Mononuclear cell (primary cell): ENCODE results near the gene ANAPC2. TPM values are rescaled to one million over a fixed set of nuclear protein-coding genes. Genes with fewer than 3 reads are reported as not detected.

Experiments
- H3K27me3 ChIP-seq: 2 replicates; pipeline ENCODE4 v1.6.0; 2011; ENCODE audit warnings: low read length, control low read depth; ENCODE audit not compliant: insufficient read depth
- H3K4me1 ChIP-seq: 2 replicates; pipeline ENCODE4 v1.5.1; 2011; ENCODE audit warnings: mild to moderate bottlenecking, low read length, control low read depth; ENCODE audit not compliant: insufficient read depth
- H3K4me3 ChIP-seq: 2 replicates; pipeline ENCODE4 v1.5.1; 2011; ENCODE audit warnings: mild to moderate bottlenecking, low read length, moderate library complexity
- H3K9me3 ChIP-seq: 2 replicates; pipeline ENCODE4 v1.5.1; 2011; ENCODE audit warnings: low read depth, mild to moderate bottlenecking, control low read depth, low read length
- total RNA-seq: library from RNA; depleted of rRNA; stranded (reverse); fragments of >200 nt; gene quantifications from one replicate; pipeline ENCODE4 v1.2.3, GENCODE V29; 2012

ANAPC2 gene
- total RNA-seq, 1 donor: 36.7 TPM

DNA sequence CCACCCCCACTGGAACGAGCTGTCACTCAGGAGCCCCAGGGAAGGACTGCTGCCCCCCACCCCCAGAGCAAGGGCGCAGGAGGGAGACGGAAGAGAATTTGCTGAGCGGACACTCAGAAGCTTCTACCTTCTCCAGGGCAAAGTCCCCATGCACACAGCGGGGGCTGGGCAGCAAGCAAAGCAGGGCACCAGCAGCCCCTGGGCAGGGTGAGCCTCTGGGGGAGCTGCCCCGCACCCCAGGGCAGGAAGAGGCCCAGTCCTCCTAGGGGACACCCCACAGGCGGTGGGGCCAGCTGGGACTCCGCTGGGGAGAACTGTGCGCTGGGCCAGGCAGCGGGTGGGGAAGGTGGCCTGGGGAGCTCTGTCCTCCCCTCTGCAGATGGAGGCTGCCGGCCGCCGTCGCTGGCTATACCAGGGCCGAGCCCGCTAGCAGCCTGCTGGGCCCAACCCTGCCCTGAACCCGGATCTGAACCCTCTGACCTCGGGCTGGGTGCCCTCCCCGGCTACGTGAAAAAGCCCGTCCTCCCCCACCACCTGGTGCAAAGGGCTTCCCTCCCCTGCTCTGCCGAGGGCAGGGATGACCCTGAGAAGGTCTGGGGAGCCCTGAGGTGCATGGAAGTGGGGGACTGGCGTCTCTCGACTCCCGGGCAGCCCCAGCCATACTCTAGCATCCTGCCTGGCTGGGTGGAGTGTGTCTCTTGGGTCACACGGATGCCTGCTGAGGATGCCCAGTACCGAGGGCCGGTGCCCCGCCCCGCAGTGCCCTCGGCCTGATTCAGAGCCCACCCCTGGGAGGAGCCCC is 41.7 kb upstream of the ANAPC2 start:
- H3K4me1 ChIP-seq: peaks cover 4% of the 10 kb centered on the region
- no peaks in the 10 kb centered on the region for H3K9me3 ChIP-seq
- no peak overlapping the region for H3K4me3 ChIP-seq
- H3K27me3 ChIP-seq: no peaks in the 10 kb centered on the region

DNA sequence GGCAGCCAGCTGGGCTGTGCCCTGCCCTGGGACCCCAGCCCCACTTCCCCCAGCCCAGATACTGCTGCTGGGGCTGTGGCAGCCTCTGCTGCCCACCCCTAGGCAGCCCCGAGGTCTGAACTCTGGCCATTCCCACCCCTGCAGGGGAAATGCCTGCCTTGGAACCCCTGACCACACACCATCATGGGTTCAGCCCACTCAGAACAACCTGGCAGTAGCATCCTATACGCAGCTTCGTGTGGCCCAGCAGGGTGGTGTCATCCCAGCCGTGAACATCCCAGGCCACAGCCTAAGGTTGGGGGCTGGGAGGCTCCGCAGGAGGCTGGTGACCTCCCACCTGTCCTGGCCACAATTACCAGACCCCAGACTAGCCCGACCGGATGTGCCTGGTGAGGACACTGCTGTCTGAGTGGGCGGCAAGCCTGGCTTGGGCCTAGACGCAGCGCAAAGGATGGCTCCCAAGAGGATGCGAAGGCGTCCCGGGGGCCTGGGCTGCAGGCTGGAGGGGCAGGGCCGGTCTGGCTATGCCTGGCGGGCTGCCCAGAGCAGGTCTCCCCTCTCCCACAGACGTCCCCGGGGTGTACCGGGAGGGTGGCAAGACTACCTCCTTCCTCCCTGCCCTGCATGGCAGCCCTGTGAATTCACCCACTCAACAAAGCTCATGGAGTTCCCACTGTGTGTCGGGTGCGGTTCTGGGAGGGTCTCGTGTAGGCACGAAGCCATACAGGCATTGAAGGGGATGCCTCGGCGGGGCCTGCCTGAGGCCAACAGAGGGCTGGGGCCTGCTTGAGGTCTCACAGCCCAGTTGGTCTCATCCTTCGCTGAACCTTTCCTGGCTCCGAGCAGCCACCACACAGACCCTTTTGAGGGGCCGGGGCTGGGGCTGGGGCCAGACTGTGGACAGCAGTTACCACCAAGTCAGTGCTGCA is 40.9 kb upstream of the ANAPC2 start:
- H3K27me3 ChIP-seq: no peaks in the 10 kb centered on the region
- H3K4me1 ChIP-seq: peaks cover 10% of the 10 kb centered on the region
- H3K9me3 ChIP-seq: no peaks in the 10 kb centered on the region
- no peak overlapping the region for H3K4me3 ChIP-seq

DNA sequence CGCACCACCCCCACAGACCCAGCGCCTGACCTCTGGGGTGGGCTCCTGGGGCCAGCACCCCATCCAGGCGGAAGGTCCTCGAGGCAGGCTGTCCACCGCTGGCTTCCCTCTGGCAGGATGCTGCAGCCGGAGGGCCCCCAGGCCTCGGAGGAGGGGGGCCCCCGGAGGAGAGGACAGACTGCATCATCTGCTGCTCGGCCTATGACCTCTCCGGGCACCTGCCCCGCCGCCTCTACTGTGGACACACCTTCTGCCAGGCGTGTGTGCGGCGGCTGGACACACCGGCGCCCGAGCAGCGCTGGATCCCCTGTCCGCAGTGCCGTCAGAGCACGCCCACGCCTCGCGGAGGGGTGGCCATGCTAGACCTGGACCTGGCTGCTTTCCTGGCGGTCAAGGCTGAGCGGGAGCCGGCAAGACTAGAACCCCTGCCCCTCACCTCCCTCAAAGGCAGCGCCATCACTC is 40.2 kb upstream of the ANAPC2 start:
- Histone ChIP-seq H3K27me3 (no peaks in the 10 kb centered on the region), H3K9me3 (no peaks in the 10 kb centered on the region), H3K4me3 (no peak overlapping the region), H3K4me1 (peaks cover 16% of the 10 kb centered on the region)

DNA sequence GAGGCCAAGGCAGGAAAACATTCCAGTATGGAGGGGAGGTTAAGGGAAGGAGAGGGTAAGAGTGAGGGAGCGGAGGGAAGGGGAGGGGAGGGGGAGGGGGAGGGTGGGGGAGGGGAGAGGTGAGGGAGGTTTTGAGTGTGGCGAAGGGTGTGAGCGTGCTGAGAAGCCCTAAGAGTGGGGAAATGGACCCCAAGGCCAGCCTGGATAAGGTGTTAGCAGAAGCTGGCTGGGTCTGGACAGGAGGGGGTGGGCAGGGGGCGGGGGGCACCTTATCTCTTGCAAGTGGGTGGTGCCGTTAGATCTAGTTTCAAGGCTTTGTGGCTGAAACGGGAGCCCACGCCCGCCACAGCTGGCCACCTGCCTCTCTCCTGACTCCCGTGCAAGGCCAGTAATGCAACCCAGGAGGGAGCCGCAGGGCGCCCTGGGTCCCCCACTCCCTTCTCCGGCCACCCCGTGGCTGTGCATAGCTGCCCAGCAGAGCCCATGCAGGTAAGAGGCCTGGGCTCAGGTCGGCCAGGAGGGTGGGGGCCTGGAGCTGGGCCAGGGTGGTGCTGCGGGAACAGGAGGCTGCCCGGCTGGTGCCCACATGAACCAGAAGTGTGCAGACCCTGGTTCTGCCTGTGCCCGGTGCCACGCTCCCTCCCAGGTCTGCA is 39.6 kb upstream of the ANAPC2 start:
- Histone ChIP-seq H3K27me3 (no peaks in the 10 kb centered on the region), H3K4me1 (peaks cover 17% of the 10 kb centered on the region), H3K9me3 (no peaks in the 10 kb centered on the region), H3K4me3 (no peak overlapping the region)

DNA sequence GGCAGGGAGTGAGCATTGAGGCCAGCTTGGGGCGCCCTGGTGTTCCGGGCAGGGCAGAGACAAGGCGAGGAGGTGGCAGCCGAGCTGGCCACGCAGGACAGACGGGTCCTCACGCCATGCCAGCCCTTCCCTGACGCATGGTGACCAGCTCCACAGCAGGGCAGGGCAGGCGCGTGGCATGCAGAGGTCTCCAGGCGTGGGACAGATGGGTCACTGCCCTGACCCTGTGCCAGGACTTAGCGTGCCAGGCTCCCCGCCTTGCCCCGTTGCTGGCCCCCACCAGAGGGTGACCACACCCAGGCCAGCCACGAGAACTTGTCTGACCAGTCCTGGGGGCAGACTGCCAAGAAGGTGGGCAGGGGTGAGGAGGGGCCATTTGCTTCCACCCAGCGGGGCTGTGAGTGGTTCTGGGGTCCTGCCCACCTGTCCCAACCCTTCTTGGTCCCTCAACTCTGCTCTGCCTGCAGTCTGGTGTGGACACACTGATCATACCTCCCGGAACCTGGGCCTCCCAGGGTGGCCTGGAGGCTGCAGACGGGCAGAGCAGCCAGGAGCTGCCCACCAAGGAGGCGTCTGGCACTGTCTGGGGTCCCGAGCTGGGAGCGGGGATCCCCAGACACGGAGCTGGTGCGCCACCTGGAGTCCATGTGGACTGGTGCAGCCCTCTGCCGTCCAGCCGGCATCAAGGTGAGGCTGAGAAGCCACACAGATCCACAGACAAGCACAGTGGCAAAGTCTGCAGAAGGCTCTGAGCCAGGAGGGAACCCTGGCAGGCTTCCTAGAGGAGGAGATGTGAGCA is 38.9 kb upstream of the ANAPC2 start, which contains the start of gene RNF224:
TSS of gene RNF224 (plus strand) at position 449 of the 799 bp plus-strand sequence. CDS start 834 bp downstream, outside the sequence.
- H3K9me3 ChIP-seq: no peaks in the 10 kb centered on the region
- H3K27me3 ChIP-seq: no peaks in the 10 kb centered on the region
- H3K4me3 ChIP-seq: no peak within 1 kb of the TSS
- H3K4me1 ChIP-seq: peaks cover 24% of the 10 kb centered on the region

DNA sequence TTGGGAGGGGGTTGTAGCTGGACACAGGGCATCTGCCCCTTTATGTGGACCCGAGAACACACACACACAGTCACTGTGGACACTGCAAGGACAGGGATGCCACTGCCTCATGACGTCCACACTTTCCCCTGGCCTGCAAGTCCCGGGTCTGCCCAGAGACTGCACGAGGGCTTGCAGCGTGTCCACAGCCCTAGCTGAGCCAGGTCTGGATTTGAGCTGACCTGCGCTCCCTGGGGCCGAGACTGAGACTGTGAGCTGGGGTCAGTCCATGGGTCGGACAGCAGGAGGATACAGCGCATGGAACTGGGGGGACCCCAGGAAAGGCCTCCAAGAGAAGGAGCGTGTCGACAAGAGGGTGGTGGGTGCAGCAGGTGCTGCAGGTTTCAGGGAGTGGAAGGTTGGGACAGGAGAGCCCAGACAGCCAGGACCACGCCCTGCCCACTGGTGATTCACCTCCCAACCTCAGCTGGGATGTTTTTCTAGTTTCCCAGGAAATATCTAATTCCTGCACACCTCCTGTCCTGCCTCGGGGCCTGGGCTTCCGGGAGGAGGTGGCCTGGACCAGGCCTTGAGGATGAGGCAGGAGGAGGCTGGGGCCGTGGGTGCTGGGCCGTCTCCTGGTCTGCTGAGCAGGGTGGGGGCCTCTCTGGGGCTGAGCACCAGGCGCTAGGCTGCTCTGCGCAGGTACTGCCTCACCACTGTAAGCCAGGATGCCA is 38.1 kb upstream of the ANAPC2 start:
- Histone ChIP-seq H3K4me1 (peaks cover 24% of the 10 kb centered on the region), H3K9me3 (no peaks in the 10 kb centered on the region), H3K27me3 (no peaks in the 10 kb centered on the region), H3K4me3 (no peak overlapping the region)

DNA sequence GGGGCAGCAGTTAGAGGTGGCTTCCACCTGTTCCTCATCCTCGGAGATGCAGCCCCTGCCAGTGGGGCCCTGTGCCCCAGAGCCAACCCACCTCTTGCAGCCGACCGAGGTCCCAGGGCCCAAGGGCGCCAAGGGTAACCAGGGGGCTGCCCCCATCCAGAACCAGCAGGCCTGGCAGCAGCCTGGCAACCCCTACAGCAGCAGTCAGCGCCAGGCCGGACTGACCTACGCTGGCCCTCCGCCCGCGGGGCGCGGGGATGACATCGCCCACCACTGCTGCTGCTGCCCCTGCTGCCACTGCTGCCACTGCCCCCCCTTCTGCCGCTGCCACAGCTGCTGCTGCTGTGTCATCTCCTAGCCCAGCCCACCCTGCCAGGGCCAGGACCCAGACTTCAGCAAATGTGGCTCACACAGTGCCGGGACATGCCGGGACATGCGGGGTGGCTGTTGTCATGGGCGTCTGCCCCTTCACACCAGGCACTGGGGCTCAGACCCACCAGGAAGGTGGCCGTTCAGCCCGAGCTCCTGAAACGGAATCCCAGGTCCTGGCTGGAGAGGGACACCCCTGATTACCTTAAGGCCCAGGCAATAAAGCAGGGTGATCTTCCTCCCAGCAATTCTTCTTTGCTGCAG is 37.5 kb upstream of the ANAPC2 start:
- H3K27me3 ChIP-seq: no peaks in the 10 kb centered on the region
- peaks cover 24% of the 10 kb centered on the region for H3K4me1 ChIP-seq
- H3K9me3 ChIP-seq: no peaks in the 10 kb centered on the region
- no peak overlapping the region for H3K4me3 ChIP-seq

DNA sequence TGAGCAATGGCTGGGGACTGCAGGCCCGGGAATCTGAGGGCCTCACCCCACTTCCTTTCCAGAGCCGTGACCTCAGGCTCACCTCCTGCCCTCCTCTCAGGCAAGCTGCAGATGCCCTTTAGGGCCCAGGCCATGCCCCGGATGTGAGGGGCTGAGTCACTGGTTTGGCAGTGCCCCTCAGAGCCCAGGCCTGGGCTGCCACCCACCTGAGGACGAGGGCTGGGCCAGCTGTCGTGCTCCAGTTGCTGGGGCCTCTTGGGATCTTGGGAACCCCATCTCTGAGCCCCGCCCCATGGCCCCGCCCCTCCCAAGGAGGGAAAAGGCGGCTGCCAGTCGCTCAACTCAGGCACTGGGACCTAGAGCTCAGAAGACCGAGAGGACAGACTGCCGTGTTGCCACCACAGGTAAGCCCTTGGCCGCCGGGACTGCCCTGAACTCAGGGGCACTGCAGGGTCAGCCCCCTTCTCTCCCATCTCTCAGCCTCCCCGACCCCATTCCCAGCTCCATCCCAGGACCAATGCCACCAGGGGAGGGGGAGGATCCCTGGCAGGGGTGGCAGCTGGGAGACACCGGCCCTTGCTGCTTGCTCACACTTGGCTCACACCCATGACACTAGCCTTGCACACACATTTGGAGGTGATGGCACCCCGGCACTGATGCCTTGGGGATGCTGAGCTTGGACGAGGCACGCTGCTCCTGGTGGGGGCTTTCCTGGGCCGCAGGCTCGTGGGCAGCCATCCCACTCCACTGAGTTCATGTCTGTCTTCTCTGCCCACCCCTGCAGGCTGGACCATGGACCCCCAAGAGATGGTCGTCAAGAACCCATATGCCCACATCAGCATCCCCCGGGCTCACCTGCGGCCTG is 36.7 kb upstream of the ANAPC2 start, which contains the start of gene CYSRT1:
TSS of gene CYSRT1 (plus strand) at position 345 of the 865 bp plus-strand sequence. CDS start at position 793, 448 bp downstream.
- H3K9me3 ChIP-seq: no peaks in the 10 kb centered on the region
- H3K4me1 ChIP-seq: peaks cover 24% of the 10 kb centered on the region
- H3K4me3 ChIP-seq: peak within 1 kb of the TSS; percentile 54
- H3K27me3 ChIP-seq: no peaks in the 10 kb centered on the region

DNA sequence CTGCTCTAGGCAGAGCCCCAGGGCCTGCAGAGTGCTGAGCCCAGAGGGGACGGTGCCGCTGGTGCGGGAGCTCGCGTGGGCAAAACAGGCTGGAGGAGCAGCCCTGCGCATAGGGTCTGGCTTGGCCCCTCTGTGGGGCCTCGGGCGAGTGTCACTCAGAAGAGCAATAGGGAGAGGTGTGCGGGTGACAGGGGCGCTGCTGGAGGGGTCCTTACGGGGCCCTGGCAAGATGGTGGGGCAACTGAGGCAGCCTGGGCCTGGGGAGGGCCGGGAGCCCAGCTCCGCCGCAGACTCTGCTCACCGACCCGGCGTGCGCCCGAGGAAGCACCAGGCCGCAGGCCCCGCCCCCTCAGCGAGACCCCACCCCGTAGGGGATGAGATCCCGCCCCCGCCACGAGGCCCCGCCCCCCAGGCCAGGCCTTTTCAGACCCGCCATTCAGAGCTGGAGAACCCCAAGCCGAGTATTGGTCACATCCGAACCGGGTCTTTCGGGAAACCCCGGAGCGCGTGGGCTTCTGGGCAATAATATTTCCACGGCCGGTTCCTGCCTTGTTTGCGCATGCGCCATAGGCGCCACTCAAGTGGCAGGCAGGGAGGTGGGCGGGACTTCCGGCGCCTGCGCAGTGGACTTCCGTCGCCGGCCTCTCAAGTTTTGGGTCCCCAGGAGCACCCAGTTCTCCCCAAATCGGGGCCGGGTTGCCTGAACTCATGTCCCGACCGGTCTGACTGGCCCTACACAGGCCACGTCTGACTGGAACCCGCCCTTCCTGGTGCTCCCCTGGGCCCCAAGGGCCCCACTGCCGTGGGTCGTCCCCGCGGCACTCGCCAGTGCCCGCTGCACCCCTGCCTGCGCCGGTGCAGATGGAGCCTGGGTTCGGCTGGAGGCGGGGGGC is 35.0 kb upstream of the ANAPC2 start:
- Histone ChIP-seq H3K4me1 (peaks cover 24% of the 10 kb centered on the region), H3K4me3 (peak overlapping the region; percentile 54), H3K9me3 (no peaks in the 10 kb centered on the region), H3K27me3 (no peaks in the 10 kb centered on the region)

DNA sequence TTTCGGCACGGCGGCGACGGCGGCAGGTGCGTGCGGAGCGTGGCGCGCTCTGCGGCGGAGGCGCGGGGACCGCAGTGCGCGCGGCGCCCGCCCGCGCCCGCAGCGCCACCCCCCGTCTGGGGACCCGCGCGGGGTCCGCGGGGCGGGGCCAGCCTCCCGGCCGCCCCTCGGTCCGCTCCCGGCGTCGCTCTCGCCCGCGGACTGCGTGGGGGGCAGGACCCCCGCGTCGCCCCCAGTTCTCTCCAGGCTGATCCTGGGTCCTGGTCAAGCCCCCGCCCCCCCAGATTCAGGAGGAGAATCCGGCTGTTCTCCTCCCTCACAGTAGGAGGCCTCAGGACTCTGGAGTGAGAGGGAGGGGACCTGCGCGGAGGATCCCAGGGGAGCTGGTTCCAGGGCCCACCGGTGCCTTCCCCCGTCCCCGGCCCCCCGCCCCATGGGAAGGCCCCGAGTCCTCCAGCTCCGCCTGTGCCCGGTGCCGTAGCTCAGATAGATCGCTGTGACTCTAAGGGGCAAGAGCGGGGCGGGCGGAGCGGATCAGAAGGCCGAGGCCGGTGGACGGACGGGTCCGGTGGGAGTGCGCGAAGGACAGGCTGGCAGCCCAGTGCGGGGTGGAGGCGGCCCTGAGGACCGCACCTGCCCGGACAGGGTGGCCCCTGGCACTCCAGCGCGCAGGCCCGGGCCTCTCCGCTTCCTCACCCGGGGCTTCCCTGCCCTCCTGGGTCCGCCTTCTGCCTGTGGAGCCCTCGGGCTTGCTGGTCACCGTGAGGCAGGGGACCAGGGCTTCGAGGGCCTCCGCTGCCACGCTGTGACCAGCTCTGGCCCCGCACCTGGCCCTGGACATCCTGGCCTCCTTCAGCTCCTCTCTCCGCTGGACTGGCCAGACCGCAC is 34.1 kb upstream of the ANAPC2 start, which contains the start of gene RNF208:
TSS of gene RNF208 (minus strand) at position 51 of the 888 bp plus-strand sequence. CDS start 1,028 bp downstream, outside the sequence.
- Histone ChIP-seq H3K4me1 (peaks cover 24% of the 10 kb centered on the region), H3K4me3 (peak within 1 kb of the TSS; percentile 41), H3K27me3 (no peaks in the 10 kb centered on the region), H3K9me3 (no peaks in the 10 kb centered on the region)

DNA sequence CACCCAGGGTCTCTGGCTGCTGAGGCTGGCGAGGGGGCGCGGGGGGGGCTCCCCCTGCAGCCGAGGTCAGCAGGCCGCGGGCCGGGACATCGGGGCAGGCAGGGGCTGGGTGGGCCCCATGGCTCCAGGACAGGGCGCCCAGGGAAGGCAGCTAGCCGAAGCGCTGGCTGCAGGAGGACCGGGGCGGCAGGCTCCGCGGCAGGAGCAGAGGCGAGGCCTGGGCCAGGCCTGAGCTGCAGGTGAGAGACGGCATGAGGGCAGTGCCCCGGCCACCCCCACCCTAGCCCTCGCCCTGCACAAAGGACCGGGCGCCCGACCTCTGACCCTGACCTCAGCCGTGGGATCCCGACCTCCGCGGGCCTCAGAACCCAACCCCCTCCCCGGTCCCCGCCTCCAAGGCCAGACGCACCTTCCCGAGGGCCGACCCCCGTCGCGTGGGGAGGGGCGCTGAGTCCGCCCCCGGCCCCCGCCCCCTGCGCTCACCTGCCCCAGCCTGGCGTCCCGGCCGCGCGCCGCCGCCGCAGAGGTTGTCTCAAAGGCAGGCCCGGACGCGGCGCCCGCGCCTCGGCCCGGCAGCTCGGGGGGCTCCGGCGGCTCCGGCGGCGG is 33.2 kb upstream of the ANAPC2 start:
- Histone ChIP-seq H3K27me3 (no peaks in the 10 kb centered on the region), H3K4me3 (no peak overlapping the region), H3K9me3 (no peaks in the 10 kb centered on the region), H3K4me1 (peaks cover 21% of the 10 kb centered on the region)
